ENCODE measurements around the gene ACTN4.

Gene ACTN4

GRCh38 chr19:38676878-38677646 is 29.6 kb downstream of the ACTN4 start:
- in situ Hi-C loops (cut with MboI; ENCODE audit: low sequenced_read_pairs) = no loop called here

GRCh38 chr19:38678217-38678890 is 30.9 kb downstream of the ACTN4 start:
- in situ Hi-C loops (cut with MboI; ENCODE audit: low sequenced_read_pairs) = no loop called here

- in situ Hi-C loops (cut with MboI; ENCODE audit: low sequenced_read_pairs) = no loop called here
These were observed 31.5 kb downstream of the ACTN4 start for GRCh38 chr19:38678891-38679494.

GRCh38 chr19:38679839-38680238 is 32.4 kb downstream of the ACTN4 start:
- in situ Hi-C loops (cut with MboI; ENCODE audit: low sequenced_read_pairs) = no loop called here

- in situ Hi-C loops (cut with MboI; ENCODE audit: low sequenced_read_pairs) = no loop called here
These were observed 34.9 kb downstream of the ACTN4 start for GRCh38 chr19:38682195-38682867.

GRCh38 chr19:38682872-38683392 is 35.5 kb downstream of the ACTN4 start:
- in situ Hi-C loops (cut with MboI; ENCODE audit: low sequenced_read_pairs) = no loop called here

- in situ Hi-C loops (cut with MboI; ENCODE audit: low sequenced_read_pairs) = no loop called here
These were observed 36.1 kb downstream of the ACTN4 start for GRCh38 chr19:38683393-38684077.

GRCh38 chr19:38684078-38684861 is 36.8 kb downstream of the ACTN4 start:
- in situ Hi-C loops (cut with MboI; ENCODE audit: low sequenced_read_pairs) = no loop called here

GRCh38 chr19:38684862-38685665 is 37.6 kb downstream of the ACTN4 start:
- in situ Hi-C loops (cut with MboI; ENCODE audit: low sequenced_read_pairs) = no loop called here

GRCh38 chr19:38685666-38686529 is 38.4 kb downstream of the ACTN4 start:
- in situ Hi-C loops (cut with MboI; ENCODE audit: low sequenced_read_pairs) = no loop called here

- in situ Hi-C loops (cut with MboI; ENCODE audit: low sequenced_read_pairs) = no loop called here
These were observed 39.1 kb downstream of the ACTN4 start for GRCh38 chr19:38686530-38686888.

- in situ Hi-C loops (cut with MboI; ENCODE audit: low sequenced_read_pairs) = no loop called here
These were observed 40.5 kb downstream of the ACTN4 start for GRCh38 chr19:38687837-38688378.

GRCh38 chr19:38690146-38690545 is 42.7 kb downstream of the ACTN4 start:
- in situ Hi-C loops (cut with MboI; ENCODE audit: low sequenced_read_pairs) = no loop called here

- in situ Hi-C loops (cut with MboI; ENCODE audit: low sequenced_read_pairs) = no loop called here
These were observed 43.4 kb downstream of the ACTN4 start for GRCh38 chr19:38690832-38691231.

- in situ Hi-C loops (cut with MboI; ENCODE audit: low sequenced_read_pairs) = no loop called here
These were observed 44.5 kb downstream of the ACTN4 start for GRCh38 chr19:38691938-38692457.

- in situ Hi-C loops (cut with MboI; ENCODE audit: low sequenced_read_pairs) = no loop called here
These were observed 45.3 kb downstream of the ACTN4 start for GRCh38 chr19:38692458-38693379.

Data from HL-60/S4 (cell line).